Spinal cord (tissue), 10 donors: ENCODE results near the gene PRKAR2A. TPM values are rescaled to one million over a fixed set of nuclear protein-coding genes. Genes with fewer than 3 reads are reported as not detected.

Source experiments
- DNase-seq, 6 donors: peaks; one replicate each; pipeline versions ENCODE4 v3.0.0 to v3.0.0-alpha.2; 2013 to 2015; ENCODE audit warnings: low spot score in 6 of 6, low read depth in 4 of 6
- H3K27ac ChIP-seq: one replicate; pipeline ENCODE4 v1.5.1; 2013; ENCODE audit warnings: low read depth, low read length, control low read depth
- H3K27me3 ChIP-seq: one replicate; pipeline ENCODE4 v1.6.1; 2013; ENCODE audit warnings: low read length; ENCODE audit not compliant: control insufficient read depth, insufficient read depth
- H3K36me3 ChIP-seq: one replicate; pipeline ENCODE4 v1.6.1; 2013; ENCODE audit warnings: low read length; ENCODE audit not compliant: control insufficient read depth, insufficient read depth
- H3K4me1 ChIP-seq: one replicate; pipeline ENCODE4 v1.6.1; 2013; ENCODE audit warnings: low read length; ENCODE audit not compliant: control insufficient read depth, insufficient read depth
- H3K4me3 ChIP-seq: one replicate; pipeline ENCODE4 v1.5.1; 2013; ENCODE audit warnings: low read depth, low read length, control low read depth
- H3K9me3 ChIP-seq: one replicate; pipeline ENCODE4 v1.6.1; 2013; ENCODE audit warnings: low read length; ENCODE audit not compliant: control insufficient read depth, insufficient read depth
- WGBS: methylation state at CpG from one replicate; pipeline ENCODE4 v1.1.5; 2013; ENCODE audit warnings: missing lambda C conversion rate; ENCODE audit not compliant: insufficient coverage; 5-methylcytosine and 5-hydroxymethylcytosine counted together
- long read RNA-seq, 4 donors: transcript quantifications; one replicate each; lab custom pipeline, GENCODE V29; 2026
- polyA plus RNA-seq, 2 donors: library from polyadenylated mRNA; unstranded; fragments of 120-200 nt; gene quantifications; one replicate each; pipeline ENCODE4 v1.2.1, GENCODE V29; 2013; ENCODE audit not compliant: insufficient read length in 2 of 2
- total RNA-seq, 2 donors: library from RNA; depleted of rRNA in 1 of 2; stranded (reverse); fragments of 120-200 nt in 1 of 2; fragments of >200 nt in 1 of 2; gene quantifications; one replicate each; pipeline versions ENCODE4 v1.2.3 to v1.2.4, GENCODE V29; 2013 to 2014
- donor health status: healthy.

PRKAR2A gene
- 10 to 100 TPM; 29.2 to 40.3 TPM for total RNA-seq
- 10 to 100 TPM; 32.3 to 36.5 TPM for polyA plus RNA-seq
- long read RNA-seq, donor 1, full-length matches to known transcripts = 6 of 6 reads
- long read RNA-seq, donor 1, partial matches to known transcripts = 0 of 6 reads
- long read RNA-seq, donor 1, other reads (novel, unspliced or antisense) = 0 of 6 reads
- long read RNA-seq, donor 2, full-length matches to known transcripts = 2 of 30 reads
- long read RNA-seq, donor 2, partial matches to known transcripts = 15 of 30 reads
- long read RNA-seq, donor 2, other reads (novel, unspliced or antisense) = 13 of 30 reads
- long read RNA-seq, donor 3, full-length matches to known transcripts = 6 of 6 reads
- long read RNA-seq, donor 3, partial matches to known transcripts = 0 of 6 reads
- long read RNA-seq, donor 3, other reads (novel, unspliced or antisense) = 0 of 6 reads
- long read RNA-seq, donor 4, full-length matches to known transcripts = 3 of 3 reads
- long read RNA-seq, donor 4, partial matches to known transcripts = 0 of 3 reads
- long read RNA-seq, donor 4, other reads (novel, unspliced or antisense) = 0 of 3 reads

DNA sequence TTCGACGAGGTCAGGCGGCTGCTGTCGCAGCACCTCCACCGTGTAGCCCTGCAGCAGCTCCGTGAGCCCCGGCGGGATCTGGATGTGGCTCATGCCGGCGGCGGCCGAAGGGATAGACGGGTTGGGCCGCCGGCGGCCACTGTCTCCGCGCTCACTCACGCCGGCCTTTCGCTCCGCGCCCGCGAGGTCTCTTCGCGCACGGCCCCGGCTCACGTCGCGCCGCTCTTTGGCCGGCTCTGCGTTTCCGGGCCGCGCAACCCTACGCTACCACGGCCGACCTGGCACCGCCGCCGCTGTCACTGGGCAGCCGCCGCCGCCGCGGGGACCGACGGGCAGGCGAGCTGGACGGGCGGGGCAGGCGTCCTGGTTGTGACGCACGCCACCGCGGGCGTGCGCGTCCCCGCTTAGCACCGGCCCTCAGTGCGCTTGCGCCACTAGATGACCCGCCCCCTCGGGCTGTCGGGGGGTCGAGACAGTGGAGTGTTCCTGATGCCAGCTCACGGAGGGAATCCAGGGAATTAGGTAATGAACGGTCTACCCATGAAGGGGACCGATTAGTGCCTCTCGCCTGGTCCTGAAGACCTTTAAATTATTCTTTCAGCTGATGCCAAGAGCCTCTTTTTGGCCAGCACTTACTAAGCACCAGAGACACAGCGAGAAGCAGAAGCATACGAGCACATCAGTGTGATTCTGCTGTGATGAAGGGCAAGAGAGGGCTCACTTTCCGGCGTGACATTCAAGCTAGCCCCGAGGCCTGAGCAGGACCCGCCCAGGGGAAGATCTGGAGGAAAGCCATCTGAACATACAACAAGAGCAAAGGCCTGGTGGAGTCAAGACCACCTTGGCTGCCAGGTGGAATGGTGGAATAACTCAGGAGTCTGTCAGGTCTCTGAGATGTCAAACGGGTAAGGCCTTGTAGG lies at the start of gene PRKAR2A:
Gene PRKAR2A (minus strand): TSS at position 371 of the 920 bp plus-strand sequence. CDS start 278 bp downstream, at position 93.
- Histone ChIP-seq H3K27me3 (no peaks in the 10 kb centered on the region), H3K4me1 (peaks cover 44% of the 10 kb centered on the region), H3K36me3 (no peaks in the 10 kb centered on the region), H3K4me3 (peak within 1 kb of the TSS; percentile 73), H3K9me3 (no peaks in the 10 kb centered on the region), H3K27ac (peak within 1 kb of the TSS; percentile 90)
- peak; percentile 86 to 97 (median 90) for DNase-seq
- 3% methylated on average over 79 of the region's 81 CpGs for WGBS

DNA sequence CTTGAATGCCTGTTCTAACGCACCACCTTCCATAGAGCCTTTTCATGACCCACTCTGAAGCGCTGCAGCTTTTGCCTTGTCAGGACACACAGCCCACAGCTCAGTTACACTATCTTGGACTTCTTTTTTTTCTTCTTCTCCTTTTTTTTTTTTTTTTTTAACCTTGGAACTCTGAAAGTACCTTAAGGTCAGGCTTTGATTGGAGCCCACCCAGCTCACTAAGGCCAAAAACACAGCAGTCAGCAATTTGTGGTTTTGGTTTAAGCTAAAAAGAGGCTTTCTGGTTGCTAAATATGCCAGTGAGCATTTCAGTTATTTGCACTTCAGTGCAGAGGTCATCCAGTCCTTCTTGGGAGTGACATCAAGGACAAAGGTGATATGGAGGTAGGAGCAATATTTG lies 49.3 kb upstream of the PRKAR2A start:
- Histone ChIP-seq H3K36me3 (no peaks in the 10 kb centered on the region), H3K9me3 (no peaks in the 10 kb centered on the region), H3K27ac (no peak overlapping the region), H3K4me3 (no peak overlapping the region), H3K4me1 (peaks cover 18% of the 10 kb centered on the region), H3K27me3 (no peaks in the 10 kb centered on the region)
- peak in 1 of 6 donors; percentile 27 for DNase-seq
- WGBS = 92% methylated on average over 2 of the region's 2 CpGs

DNA sequence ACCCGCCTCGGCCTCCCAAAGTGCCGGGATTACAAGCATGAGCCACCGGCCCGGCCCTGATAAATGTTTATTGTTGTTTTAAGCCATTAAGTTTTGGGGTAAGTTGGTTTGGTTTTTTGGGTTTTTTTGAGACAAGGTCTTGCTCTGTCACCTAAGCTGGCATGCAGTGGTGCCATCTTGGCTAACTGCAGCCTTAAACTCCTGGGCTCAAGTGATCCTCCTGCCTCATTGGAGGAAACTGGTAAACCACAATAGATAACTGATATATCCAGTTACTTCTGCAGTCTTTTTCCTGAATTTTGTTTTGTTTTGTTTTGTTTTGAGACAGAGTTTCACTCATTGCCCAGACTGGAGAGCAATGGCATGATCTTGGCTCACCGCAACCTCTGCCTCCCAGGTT lies 46.8 kb upstream of the PRKAR2A start:
- Histone ChIP-seq H3K27ac (no peak overlapping the region), H3K27me3 (no peaks in the 10 kb centered on the region), H3K4me1 (peaks cover 18% of the 10 kb centered on the region), H3K4me3 (no peak overlapping the region), H3K9me3 (no peaks in the 10 kb centered on the region), H3K36me3 (peaks cover 5% of the 10 kb centered on the region)
- 94% methylated on average over 6 of the region's 6 CpGs for WGBS
- no peak for DNase-seq

DNA sequence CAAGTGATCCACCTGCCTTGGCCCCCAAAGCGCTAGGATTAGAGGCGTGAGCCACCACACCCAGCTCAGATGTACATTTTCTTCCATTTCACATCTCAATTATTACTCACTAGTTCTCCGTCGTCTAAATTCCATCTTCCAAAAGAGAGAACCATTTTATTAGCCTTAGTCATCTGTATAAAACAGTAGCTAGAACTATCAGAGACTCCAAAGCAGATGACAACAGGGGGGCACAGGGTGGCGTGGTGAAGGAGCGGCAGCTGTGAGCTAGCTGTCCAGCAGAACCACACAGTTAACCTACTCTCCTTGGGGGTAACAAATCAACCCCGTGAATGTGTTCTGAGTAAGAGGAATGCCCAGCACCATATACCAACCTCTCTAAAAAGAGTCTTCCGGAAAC lies 43.9 kb upstream of the PRKAR2A start:
- peaks cover 5% of the 10 kb centered on the region for H3K36me3 ChIP-seq
- H3K4me1 ChIP-seq = no peaks in the 10 kb centered on the region
- no peaks in the 10 kb centered on the region for H3K9me3 ChIP-seq
- DNase-seq = no peak
- no peak overlapping the region for H3K27ac ChIP-seq
- no peaks in the 10 kb centered on the region for H3K27me3 ChIP-seq
- H3K4me3 ChIP-seq = no peak overlapping the region
- WGBS = 100% methylated on average over 2 of the region's 8 CpGs

DNA sequence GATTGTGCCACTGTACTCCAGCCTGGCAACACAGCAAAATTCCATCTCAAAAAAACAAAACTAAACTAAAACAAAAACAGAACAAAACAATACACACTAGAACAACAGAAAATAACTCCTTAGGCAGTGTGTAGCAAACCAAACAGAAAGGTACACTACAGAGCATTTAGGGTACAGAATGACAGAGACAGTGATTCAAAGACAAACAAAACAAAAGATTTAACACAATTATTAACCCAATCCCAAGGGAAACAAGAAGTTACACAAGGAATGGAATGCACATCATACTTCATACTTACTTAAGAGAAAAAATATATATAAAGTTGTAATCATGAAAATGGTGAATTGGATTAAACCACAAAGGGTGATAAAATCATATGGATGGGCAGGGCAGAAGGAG lies 38.1 kb upstream of the PRKAR2A start:
- Histone ChIP-seq H3K36me3 (peaks cover 14% of the 10 kb centered on the region), H3K4me3 (no peak overlapping the region), H3K4me1 (no peaks in the 10 kb centered on the region), H3K9me3 (no peaks in the 10 kb centered on the region), H3K27ac (no peak overlapping the region), H3K27me3 (no peaks in the 10 kb centered on the region)
- no peak for DNase-seq

DNA sequence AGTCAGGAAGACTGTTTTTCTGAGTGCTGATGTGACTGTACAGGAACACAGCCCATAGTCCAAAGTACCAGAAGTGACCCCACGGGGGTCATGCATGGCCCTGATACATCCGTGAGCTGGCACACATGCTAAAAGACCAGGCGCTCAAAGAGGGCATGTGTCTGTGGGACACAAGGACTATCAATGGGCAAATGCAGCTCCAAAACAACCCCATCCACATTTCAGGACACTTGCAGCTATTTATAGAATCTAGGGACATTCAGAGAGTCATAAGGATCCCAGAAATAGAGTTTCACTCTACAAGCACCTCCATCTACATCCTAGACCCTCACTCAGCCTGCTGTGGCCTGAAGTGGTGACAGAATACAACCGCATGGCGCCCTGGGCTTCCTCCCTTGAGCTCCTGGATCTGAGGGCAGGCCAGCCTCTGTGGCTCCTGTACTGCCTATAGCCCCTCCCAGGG lies 34.0 kb upstream of the PRKAR2A start:
- H3K4me1 ChIP-seq = no peaks in the 10 kb centered on the region
- 81% methylated on average over 3 of the region's 5 CpGs for WGBS
- no peak for DNase-seq
- H3K36me3 ChIP-seq = peaks cover 23% of the 10 kb centered on the region
- no peaks in the 10 kb centered on the region for H3K27me3 ChIP-seq
- no peak overlapping the region for H3K27ac ChIP-seq
- no peak overlapping the region for H3K4me3 ChIP-seq
- no peaks in the 10 kb centered on the region for H3K9me3 ChIP-seq

DNA sequence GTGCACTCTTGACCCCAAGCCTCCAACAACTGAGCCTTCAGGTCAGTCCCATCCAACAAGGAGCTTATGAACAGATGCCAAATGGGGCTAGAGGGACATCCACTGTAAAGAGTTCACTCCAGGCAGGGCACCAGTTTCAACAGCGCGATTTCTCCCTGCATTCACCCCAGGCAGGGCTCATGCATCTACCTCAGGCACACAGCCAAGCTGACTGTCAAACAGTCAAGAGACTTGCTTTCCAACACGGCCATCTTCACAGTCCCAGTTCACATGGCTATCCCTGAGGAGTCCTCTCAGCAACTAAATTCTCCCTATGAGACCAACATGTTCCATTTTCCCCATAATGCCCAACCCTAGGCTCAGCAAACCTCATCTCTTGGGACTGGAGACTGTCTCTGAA lies 33.3 kb upstream of the PRKAR2A start:
- Histone ChIP-seq H3K4me1 (no peaks in the 10 kb centered on the region), H3K27me3 (no peaks in the 10 kb centered on the region), H3K36me3 (peaks cover 23% of the 10 kb centered on the region), H3K9me3 (no peaks in the 10 kb centered on the region), H3K27ac (no peak overlapping the region), H3K4me3 (no peak overlapping the region)
- DNase-seq = no peak
- 72% methylated on average over 3 of the region's 3 CpGs for WGBS

DNA sequence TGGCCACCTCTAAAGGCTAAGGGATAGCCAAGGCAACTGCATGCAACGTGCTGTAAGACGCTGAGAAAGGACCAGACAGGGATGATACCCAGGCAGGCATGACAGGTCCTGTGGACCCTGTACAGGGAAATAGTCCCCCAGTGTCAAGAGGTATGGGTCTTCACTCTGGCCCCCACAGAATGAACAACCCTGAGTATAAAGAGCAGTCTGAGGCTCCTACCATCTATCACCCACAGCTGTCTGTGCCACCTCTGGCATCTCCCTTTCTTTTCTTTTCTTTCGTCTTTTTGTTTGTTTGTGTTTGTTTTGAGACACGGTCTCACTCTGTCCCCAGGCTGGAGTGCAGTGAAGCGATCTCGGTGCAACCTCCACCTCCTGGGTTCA lies 32.3 kb upstream of the PRKAR2A start:
- WGBS = 73% methylated on average over 2 of the region's 6 CpGs
- Histone ChIP-seq H3K36me3 (peaks cover 28% of the 10 kb centered on the region), H3K9me3 (no peaks in the 10 kb centered on the region), H3K4me1 (no peaks in the 10 kb centered on the region), H3K27ac (no peak overlapping the region), H3K4me3 (no peak overlapping the region), H3K27me3 (no peaks in the 10 kb centered on the region)
- no peak for DNase-seq

DNA sequence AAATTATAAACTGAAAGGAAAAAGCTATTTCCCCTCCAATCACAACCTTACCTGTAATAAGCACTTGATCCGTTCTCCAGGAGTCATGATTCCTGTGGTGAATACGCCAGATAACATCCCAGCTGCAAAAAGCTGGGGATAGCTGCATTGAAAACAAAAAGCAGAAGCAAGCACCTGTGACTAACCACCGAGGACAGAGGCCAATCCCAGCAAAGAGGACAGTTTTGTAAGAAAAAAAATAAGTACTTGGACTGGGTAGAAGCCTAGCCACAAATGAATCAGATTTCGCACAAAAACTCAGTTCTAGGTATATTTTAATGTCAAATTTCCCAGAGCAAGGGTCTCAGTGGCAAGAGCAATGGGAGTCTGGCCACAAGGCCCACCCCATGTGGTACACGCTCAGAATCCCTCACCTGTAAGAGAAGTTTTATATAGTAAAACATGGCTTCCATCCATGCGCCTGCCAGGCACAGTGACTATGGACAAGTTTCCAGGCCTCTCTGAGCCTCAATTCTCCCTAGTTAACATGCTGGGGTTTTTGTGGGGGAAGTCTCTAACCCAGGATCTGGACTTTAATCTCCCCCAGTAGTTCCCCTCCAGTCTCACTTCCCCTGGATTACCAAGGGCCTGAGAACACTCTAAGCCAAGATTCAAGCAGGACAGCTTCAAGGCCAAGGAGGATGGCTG lies 31.8 kb upstream of the PRKAR2A start:
- Histone ChIP-seq H3K4me1 (no peaks in the 10 kb centered on the region), H3K27ac (no peak overlapping the region), H3K36me3 (peaks cover 28% of the 10 kb centered on the region), H3K4me3 (no peak overlapping the region), H3K9me3 (no peaks in the 10 kb centered on the region), H3K27me3 (no peaks in the 10 kb centered on the region)
- WGBS = 85% methylated on average over 2 of the region's 6 CpGs
- no peak for DNase-seq
